HEK293T (cell line): ENCODE data around the gene CCM2L.

Source experiments
- ARNT ChIP-seq: fragments of 450-650 bp; IDR thresholded peaks from 2 replicates; pipeline ENCODE4 v1.6.1; 2017; ENCODE audit warnings: mild to moderate bottlenecking
- BHLHE40 ChIP-seq: fragments of 450-650 bp; IDR thresholded peaks from 2 replicates; pipeline ENCODE4 v1.6.1; 2016; ENCODE audit warnings: mild to moderate bottlenecking, moderate library complexity, borderline replicate concordance
- FOXK2 ChIP-seq: fragments of 450-650 bp; IDR thresholded peaks from 2 replicates; pipeline ENCODE4 v1.6.1; 2016; ENCODE audit warnings: mild to moderate bottlenecking
- FOXM1 ChIP-seq: fragments of 450-650 bp; IDR thresholded peaks from 2 replicates; pipeline ENCODE4 v1.6.1; 2017; ENCODE audit warnings: mild to moderate bottlenecking, borderline replicate concordance

DNA sequence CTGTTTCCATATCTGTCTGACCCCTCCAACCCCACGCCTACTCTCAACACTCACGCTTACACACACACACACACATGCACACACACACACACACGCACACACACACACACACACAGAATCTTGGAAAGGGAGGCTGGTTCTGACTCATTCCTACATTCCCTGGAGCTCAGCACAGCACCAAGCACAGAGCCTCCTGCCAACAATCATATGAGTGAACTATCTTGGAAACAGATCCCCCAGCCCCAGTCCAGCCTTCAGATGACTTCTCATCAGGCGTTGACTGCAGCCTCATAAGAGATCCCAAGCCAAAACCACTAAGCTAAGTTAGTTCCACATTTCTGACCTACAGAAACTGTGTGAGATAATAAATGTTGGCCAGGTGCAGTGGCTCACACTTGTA, 27.7 kb downstream of the CCM2L start:
- TF ChIP-seq BHLHE40, result no peak
- TF ChIP-seq FOXK2, result no peak
- no peak for TF ChIP-seq FOXM1
- no peak for TF ChIP-seq ARNT
